Measurements from ENCODE around the gene TBPL2. TPM values are rescaled to one million over a fixed set of nuclear protein-coding genes. Genes with fewer than 3 reads are reported as not detected.

The TBPL2 gene
- total RNA-seq, 1 donor from 2014 or later: not detected

DNA sequence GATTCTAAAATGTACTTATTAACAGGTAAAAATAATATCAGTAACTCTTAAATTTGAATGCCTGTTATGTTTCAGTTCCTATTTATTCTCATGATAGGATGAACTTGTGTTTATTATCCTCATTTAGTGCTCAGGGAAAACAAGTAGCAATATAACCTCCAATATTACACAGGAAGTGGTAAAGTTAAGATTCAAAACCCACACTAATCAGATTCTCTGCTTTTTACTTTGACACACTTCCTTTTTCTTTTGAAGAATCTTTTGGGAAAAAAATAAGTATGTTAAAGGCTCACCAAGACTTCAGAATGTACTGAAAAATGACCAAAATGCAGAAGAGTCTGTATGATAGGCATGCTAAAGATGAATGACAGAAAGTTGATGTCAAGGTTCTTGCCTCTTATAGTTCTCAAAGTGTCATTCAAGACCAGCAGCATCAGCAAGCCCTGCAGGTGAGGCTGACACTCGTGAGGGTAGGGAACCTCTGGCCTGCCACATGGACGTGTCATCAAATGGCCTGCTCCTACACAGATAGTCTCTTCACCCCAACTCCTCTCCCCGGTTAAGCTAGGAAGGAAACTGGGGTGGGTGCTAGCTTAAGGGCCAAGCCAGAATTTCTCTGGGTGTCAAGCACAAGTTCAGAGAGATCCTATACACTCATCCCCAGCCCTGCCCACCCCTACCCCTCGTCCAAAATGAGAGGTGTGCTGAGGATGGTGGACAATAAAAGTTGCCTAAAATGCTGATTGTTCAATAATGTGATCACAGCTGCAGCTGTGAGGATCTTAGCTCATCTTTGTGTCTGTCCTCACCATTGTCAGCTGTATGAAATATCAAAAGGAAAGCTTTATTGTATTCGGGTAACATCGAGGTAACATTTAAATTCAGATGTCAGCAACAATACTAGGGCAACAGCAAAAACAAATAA is 6.3 kb downstream of the TBPL2 start:
- TF ChIP-seq, protein P1, sequence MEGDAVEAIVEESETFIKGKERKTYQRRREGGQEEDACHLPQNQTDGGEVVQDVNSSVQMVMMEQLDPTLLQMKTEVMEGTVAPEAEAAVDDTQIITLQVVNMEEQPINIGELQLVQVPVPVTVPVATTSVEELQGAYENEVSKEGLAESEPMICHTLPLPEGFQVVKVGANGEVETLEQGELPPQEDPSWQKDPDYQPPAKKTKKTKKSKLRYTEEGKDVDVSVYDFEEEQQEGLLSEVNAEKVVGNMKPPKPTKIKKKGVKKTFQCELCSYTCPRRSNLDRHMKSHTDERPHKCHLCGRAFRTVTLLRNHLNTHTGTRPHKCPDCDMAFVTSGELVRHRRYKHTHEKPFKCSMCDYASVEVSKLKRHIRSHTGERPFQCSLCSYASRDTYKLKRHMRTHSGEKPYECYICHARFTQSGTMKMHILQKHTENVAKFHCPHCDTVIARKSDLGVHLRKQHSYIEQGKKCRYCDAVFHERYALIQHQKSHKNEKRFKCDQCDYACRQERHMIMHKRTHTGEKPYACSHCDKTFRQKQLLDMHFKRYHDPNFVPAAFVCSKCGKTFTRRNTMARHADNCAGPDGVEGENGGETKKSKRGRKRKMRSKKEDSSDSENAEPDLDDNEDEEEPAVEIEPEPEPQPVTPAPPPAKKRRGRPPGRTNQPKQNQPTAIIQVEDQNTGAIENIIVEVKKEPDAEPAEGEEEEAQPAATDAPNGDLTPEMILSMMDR (conservative IDR thresholded peaks at IDR 0.05; ENCODE audit: low read depth, low read length): no peak
- H3K4me3 ChIP-seq (ENCODE audit: low read depth, low read length): no peak overlapping the region
- DNase-seq (ENCODE audit: low read depth): no peak

DNA sequence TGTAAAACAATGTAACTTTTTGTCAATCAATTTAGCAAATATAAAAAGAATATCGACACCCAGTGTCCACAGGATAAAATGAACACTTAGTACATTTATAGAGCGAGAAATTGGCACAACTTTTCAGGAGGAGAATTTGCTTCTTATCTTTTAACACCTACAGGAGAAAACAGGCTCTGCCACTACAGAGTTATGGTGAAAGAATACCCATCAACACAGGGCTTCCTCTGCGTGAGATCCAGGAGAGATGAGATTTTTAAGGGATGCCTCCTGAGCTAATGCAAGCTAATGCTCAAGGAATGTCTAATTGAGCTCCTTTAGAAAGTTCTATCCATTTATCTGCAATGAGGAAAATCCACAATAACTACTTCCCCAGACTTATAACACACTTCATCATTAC is 7.8 kb downstream of the TBPL2 start:
- TF ChIP-seq, protein P1 (conservative IDR thresholded peaks at IDR 0.05; ENCODE audit: low read depth, low read length): no peak
- DNase-seq (ENCODE audit: low read depth): no peak
- H3K4me3 ChIP-seq (ENCODE audit: low read depth, low read length): no peak overlapping the region

GRCh38 chr14:55430024-55430690 is 10.3 kb downstream of the TBPL2 start:
- TF ChIP-seq, protein P1 (conservative IDR thresholded peaks at IDR 0.05; ENCODE audit: low read depth, low read length): peak; percentile 62
- DNase-seq (ENCODE audit: low read depth): no peak
- no peak overlapping the region for H3K4me3 ChIP-seq (ENCODE audit: low read depth, low read length)

- H3K4me3 ChIP-seq (ENCODE audit: low read depth, low read length): no peak overlapping the region
- TF ChIP-seq, protein P1 (conservative IDR thresholded peaks at IDR 0.05; ENCODE audit: low read depth, low read length): no peak
- no peak for DNase-seq (ENCODE audit: low read depth)
Measured at GRCh38 chr14:55427439-55427838, 13.0 kb downstream of the TBPL2 start.

GRCh38 chr14:55426891-55427290 is 13.5 kb downstream of the TBPL2 start:
- DNase-seq (ENCODE audit: low read depth): no peak

DNA sequence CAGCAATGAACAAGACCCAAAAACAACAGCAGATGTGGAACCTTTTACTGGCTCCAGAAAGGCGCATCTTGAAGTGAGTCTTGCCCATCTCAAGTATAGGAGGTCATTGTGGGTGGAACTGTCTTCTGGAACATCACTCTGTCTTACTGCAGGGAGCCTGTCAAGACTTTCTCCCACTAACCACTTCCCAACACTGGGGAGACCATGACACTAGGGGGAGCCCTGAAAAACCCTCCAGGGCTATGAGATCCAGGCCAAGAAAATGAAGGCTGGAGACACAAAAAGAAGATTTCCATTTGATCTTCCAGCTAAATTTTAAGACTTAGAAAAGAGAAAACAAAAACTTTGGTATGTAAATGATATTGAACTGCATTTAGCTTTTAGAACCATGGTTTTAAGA is 15.3 kb downstream of the TBPL2 start:
- no peak overlapping the region for H3K4me3 ChIP-seq (ENCODE audit: low read depth, low read length)
- no peak for DNase-seq (ENCODE audit: low read depth)

More at GRCh38 chr14:55426891-55427290, 13.5 kb downstream of the TBPL2 start:
- TF ChIP-seq, protein P1 (conservative IDR thresholded peaks at IDR 0.05; ENCODE audit: low read depth, low read length): no peak
- H3K4me3 ChIP-seq (ENCODE audit: low read depth, low read length): no peak overlapping the region

More for the DNA sequence above, 15.3 kb downstream of the TBPL2 start:
- TF ChIP-seq, protein P1 (conservative IDR thresholded peaks at IDR 0.05; ENCODE audit: low read depth, low read length): no peak

All from epithelial cell of proximal tubule (primary cell).